GM11168 (cell line): ENCODE results near the gene FILIP1L.

Experiments used
- in situ Hi-C: fragments of 300-500 bp; cut with MboI; formaldehyde crosslinking; loops from one replicate; pipeline ENCODE4 v1.12.0; 2022; ENCODE audit warnings: low sequenced_read_pairs; ENCODE audit not compliant: unreplicated experiment

FILIP1L gene

GRCh38 chr3:99877031-99877579 is 237.2 kb downstream of the FILIP1L start:
- in situ Hi-C loops: no loop called here

- in situ Hi-C loops: no loop called here
Measured at GRCh38 chr3:99875929-99876841, 238.1 kb downstream of the FILIP1L start.

- in situ Hi-C loops: no loop called here
Measured at GRCh38 chr3:99875581-99875928, 238.7 kb downstream of the FILIP1L start.

GRCh38 chr3:99874237-99875002 is 239.9 kb downstream of the FILIP1L start:
- in situ Hi-C loops: no loop called here

- in situ Hi-C loops: no loop called here
Measured at GRCh38 chr3:99873269-99874102, 240.8 kb downstream of the FILIP1L start.

- in situ Hi-C loops: no loop called here
Measured at GRCh38 chr3:99872923-99873254, 241.4 kb downstream of the FILIP1L start.

- in situ Hi-C loops: no loop called here
Measured at GRCh38 chr3:99871231-99872045, 242.9 kb downstream of the FILIP1L start.

GRCh38 chr3:99870712-99871111 is 243.6 kb downstream of the FILIP1L start:
- in situ Hi-C loops: no loop called here

GRCh38 chr3:99869621-99870020 is 244.7 kb downstream of the FILIP1L start:
- in situ Hi-C loops: no loop called here

GRCh38 chr3:99868311-99868646 is 246.0 kb downstream of the FILIP1L start:
- in situ Hi-C loops: no loop called here

GRCh38 chr3:99867594-99868310 is 246.5 kb downstream of the FILIP1L start:
- in situ Hi-C loops: no loop called here

GRCh38 chr3:99866261-99866761 is 248.0 kb downstream of the FILIP1L start:
- in situ Hi-C loops: no loop called here

- in situ Hi-C loops: no loop called here
Measured at GRCh38 chr3:99865321-99865720, 249.0 kb downstream of the FILIP1L start.

- in situ Hi-C loops: no loop called here
Measured at GRCh38 chr3:99864289-99864688, 250.0 kb downstream of the FILIP1L start.

- in situ Hi-C loops: no loop called here
Measured at GRCh38 chr3:99863588-99863987, 250.7 kb downstream of the FILIP1L start.

- in situ Hi-C loops: no loop called here
Measured at GRCh38 chr3:99863002-99863401, 251.3 kb downstream of the FILIP1L start.

- in situ Hi-C loops: no loop called here
Measured at GRCh38 chr3:99862208-99862607, 252.1 kb downstream of the FILIP1L start.

GRCh38 chr3:99861216-99861615 is 253.1 kb downstream of the FILIP1L start:
- in situ Hi-C loops: no loop called here

- in situ Hi-C loops: no loop called here
Measured at GRCh38 chr3:99859825-99860224, 254.5 kb downstream of the FILIP1L start.
